Globus pallidus (tissue), 1 donor: Measurements from ENCODE around the gene MKI67.
"Not testable (repeated sequence)": the region's sequence is repeated elsewhere in the genome, so short reads cannot be mapped to it uniquely, and the experiment has no call there.

ENCODE experiments used
- DNase-seq: peaks from one replicate; pipeline ENCODE4 v3.0.0-alpha.2; 2015; ENCODE audit warnings: low spot score

The MKI67 gene

GRCh38 chr10:128150045-128150493 is 23.8 kb upstream of the MKI67 start:
- peak; percentile 53 for DNase-seq

- no peak for DNase-seq
Observed at GRCh38 chr10:128149267-128150014, 23.2 kb upstream of the MKI67 start.

- no peak for DNase-seq
Observed at GRCh38 chr10:128147669-128148068, 21.4 kb upstream of the MKI67 start.

- DNase-seq: no peak
Observed at GRCh38 chr10:128147064-128147463, 20.8 kb upstream of the MKI67 start.

GRCh38 chr10:128144547-128144946 is 18.3 kb upstream of the MKI67 start:
- DNase-seq: no peak

- no peak for DNase-seq
Observed at GRCh38 chr10:128143531-128143930, 17.3 kb upstream of the MKI67 start.

- DNase-seq: no peak
Observed at GRCh38 chr10:128140425-128140824, 14.2 kb upstream of the MKI67 start.

- not testable (repeated sequence) for DNase-seq
Observed at GRCh38 chr10:128138429-128138828, 12.2 kb upstream of the MKI67 start.

GRCh38 chr10:128137877-128138276 is 11.7 kb upstream of the MKI67 start:
- DNase-seq: no peak

GRCh38 chr10:128130051-128130450 is 3.8 kb upstream of the MKI67 start:
- DNase-seq: no peak

GRCh38 chr10:128128582-128128981 is 2.4 kb upstream of the MKI67 start:
- DNase-seq: no peak

- DNase-seq: no peak
Observed at GRCh38 chr10:128125416-128125943, 743 bp downstream of the MKI67 start.

- DNase-seq: no peak
Observed at GRCh38 chr10:128124813-128125403, 1.3 kb downstream of the MKI67 start.

GRCh38 chr10:128123846-128124245 is 2.4 kb downstream of the MKI67 start:
- DNase-seq: no peak

GRCh38 chr10:128122931-128123330 is 3.3 kb downstream of the MKI67 start:
- no peak for DNase-seq

- no peak for DNase-seq
Observed at GRCh38 chr10:128121750-128122412, 4.3 kb downstream of the MKI67 start.

- DNase-seq: no peak
Observed at GRCh38 chr10:128116851-128117615, 9.2 kb downstream of the MKI67 start.

- DNase-seq: no peak
Observed at GRCh38 chr10:128116187-128116586, 10.0 kb downstream of the MKI67 start.

GRCh38 chr10:128115356-128115755 is 10.9 kb downstream of the MKI67 start:
- DNase-seq: no peak

- no peak for DNase-seq
Observed at GRCh38 chr10:128114901-128115300, 11.3 kb downstream of the MKI67 start.

- no peak for DNase-seq
Observed at GRCh38 chr10:128113026-128113425, 13.2 kb downstream of the MKI67 start.

GRCh38 chr10:128111696-128112095 is 14.5 kb downstream of the MKI67 start:
- no peak for DNase-seq
